ENCODE results near the gene ME2. TPM values are rescaled to one million over a fixed set of nuclear protein-coding genes. Genes with fewer than 3 reads are reported as not detected.

Gene ME2
- total RNA-seq, 2 experiments from 2014 or later = 15.6 to 16.1 TPM

DNA sequence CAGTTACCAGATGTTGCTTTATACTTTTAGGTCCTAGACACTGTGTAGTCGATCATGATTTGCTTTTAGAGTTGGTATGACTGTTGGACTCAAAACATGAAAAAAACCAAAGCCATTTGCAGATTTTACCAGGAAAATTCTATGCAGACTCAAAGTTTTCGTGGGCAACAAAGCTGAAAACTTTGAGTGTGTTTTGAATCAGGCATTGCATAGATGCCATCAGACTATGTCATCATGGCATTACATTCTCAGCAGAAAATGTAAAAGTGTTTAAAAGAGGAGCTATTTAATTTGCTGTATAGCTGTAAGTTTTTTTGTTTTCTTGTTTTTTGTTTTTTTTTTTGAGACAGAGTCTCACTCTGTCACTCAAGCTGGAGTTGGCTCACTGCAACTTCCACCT is 45.5 kb downstream of the ME2 start:
- TF ChIP-seq, protein P1, sequence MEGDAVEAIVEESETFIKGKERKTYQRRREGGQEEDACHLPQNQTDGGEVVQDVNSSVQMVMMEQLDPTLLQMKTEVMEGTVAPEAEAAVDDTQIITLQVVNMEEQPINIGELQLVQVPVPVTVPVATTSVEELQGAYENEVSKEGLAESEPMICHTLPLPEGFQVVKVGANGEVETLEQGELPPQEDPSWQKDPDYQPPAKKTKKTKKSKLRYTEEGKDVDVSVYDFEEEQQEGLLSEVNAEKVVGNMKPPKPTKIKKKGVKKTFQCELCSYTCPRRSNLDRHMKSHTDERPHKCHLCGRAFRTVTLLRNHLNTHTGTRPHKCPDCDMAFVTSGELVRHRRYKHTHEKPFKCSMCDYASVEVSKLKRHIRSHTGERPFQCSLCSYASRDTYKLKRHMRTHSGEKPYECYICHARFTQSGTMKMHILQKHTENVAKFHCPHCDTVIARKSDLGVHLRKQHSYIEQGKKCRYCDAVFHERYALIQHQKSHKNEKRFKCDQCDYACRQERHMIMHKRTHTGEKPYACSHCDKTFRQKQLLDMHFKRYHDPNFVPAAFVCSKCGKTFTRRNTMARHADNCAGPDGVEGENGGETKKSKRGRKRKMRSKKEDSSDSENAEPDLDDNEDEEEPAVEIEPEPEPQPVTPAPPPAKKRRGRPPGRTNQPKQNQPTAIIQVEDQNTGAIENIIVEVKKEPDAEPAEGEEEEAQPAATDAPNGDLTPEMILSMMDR (IDR thresholded peaks at IDR 0.05) = no peak
- Mint-ChIP-seq H3K27me3 (no peaks in the 10 kb centered on the region), H3K36me3 (ENCODE audit: low read depth) (peaks cover 93% of the 10 kb centered on the region), H3K9me3 (peaks cover 4% of the 10 kb centered on the region), H3K27ac (no peak overlapping the region), H3K4me3 (no peak overlapping the region), H3K4me1 (ENCODE audit: low read depth) (peaks cover 4% of the 10 kb centered on the region)
- no peak for ATAC-seq (ENCODE audit: poor library complexity)
- Histone ChIP-seq H3K4me1 (ENCODE audit: insufficient read depth, low read length) (no peaks in the 10 kb centered on the region), H3K4me3 (ENCODE audit: low read length) (no peak overlapping the region), H3K27me3 (ENCODE audit: control insufficient read depth in 1 of 2, insufficient read depth in 2 of 2, low read length in 2 of 2) (no peaks in the 10 kb centered on the region), H3K9me3 (ENCODE audit: control insufficient read depth in 1 of 2, insufficient read depth in 1 of 2, low read length in 2 of 2) (no peaks in the 10 kb centered on the region), H3K36me3 (ENCODE audit: insufficient read depth, low read length) (peaks cover 69% of the 10 kb centered on the region), H3K27ac (ENCODE audit: low read depth in 1 of 2, low read length in 2 of 2) (no peak overlapping the region)
- no peak for DNase-seq
- intact Hi-C loops (cut with DNase I, micrococcal nuclease) = loop anchor here in 1 of 2 experiments (5.0 kb wide), 1 partner anchor 128 kb away; no protein-coding TSS in a partner anchor
- CTCF ChIA-PET = interaction anchor here (0.6 kb wide), 1 partner anchor 26 kb away, joined by 3 read pairs; no protein-coding TSS in a partner anchor
- POLR2A ChIA-PET = no interaction called here

- Histone ChIP-seq H3K36me3 (ENCODE audit: insufficient read depth, low read length) (peaks cover 59% of the 10 kb centered on the region), H3K4me1 (ENCODE audit: insufficient read depth, low read length) (no peaks in the 10 kb centered on the region), H3K4me3 (ENCODE audit: low read length) (no peak overlapping the region), H3K27ac (ENCODE audit: low read depth in 1 of 2, low read length in 2 of 2) (no peak overlapping the region), H3K9me3 (ENCODE audit: control insufficient read depth in 1 of 2, insufficient read depth in 1 of 2, low read length in 2 of 2) (no peaks in the 10 kb centered on the region), H3K27me3 (ENCODE audit: control insufficient read depth in 1 of 2, insufficient read depth in 2 of 2, low read length in 2 of 2) (no peaks in the 10 kb centered on the region)
- ATAC-seq (ENCODE audit: poor library complexity) (no peak), DNase-seq (no peak)
- Mint-ChIP-seq H3K4me3 (no peak overlapping the region), H3K36me3 (ENCODE audit: low read depth) (peaks cover 84% of the 10 kb centered on the region), H3K9me3 (peaks cover 4% of the 10 kb centered on the region), H3K27me3 (no peaks in the 10 kb centered on the region), H3K27ac (no peak overlapping the region), H3K4me1 (ENCODE audit: low read depth) (no peaks in the 10 kb centered on the region)
- ChIA-PET CTCF (no interaction called here), POLR2A (no interaction called here)
- TF ChIP-seq, protein P1 (IDR thresholded peaks at IDR 0.05) = no peak
- intact Hi-C loops (cut with DNase I, micrococcal nuclease) = no loop called here
These were observed 47.6 kb downstream of the ME2 start for GRCh38 chr18:50926521-50926920.

GRCh38 chr18:50928551-50928950 is 49.6 kb downstream of the ME2 start:
- no peaks in the 10 kb centered on the region for H3K27me3 Mint-ChIP-seq
- no peak for DNase-seq
- no peaks in the 10 kb centered on the region for H3K9me3 ChIP-seq (ENCODE audit: control insufficient read depth in 1 of 2, insufficient read depth in 1 of 2, low read length in 2 of 2)
- TF ChIP-seq, protein P1 (IDR thresholded peaks at IDR 0.05) = no peak
- ATAC-seq (ENCODE audit: poor library complexity) = no peak
- no peak overlapping the region for H3K4me3 ChIP-seq (ENCODE audit: low read length)
- H3K27ac ChIP-seq (ENCODE audit: low read depth in 1 of 2, low read length in 2 of 2) = no peak overlapping the region
- peaks cover 50% of the 10 kb centered on the region for H3K36me3 ChIP-seq (ENCODE audit: insufficient read depth, low read length)
- H3K27me3 ChIP-seq (ENCODE audit: control insufficient read depth in 1 of 2, insufficient read depth in 2 of 2, low read length in 2 of 2) = no peaks in the 10 kb centered on the region
- intact Hi-C loops (cut with DNase I, micrococcal nuclease) = no loop called here
- H3K4me3 Mint-ChIP-seq = no peak overlapping the region
- no peak overlapping the region for H3K27ac Mint-ChIP-seq
- H3K4me1 Mint-ChIP-seq (ENCODE audit: low read depth) = no peaks in the 10 kb centered on the region
- POLR2A ChIA-PET = no interaction called here
- CTCF ChIA-PET = no interaction called here
- H3K36me3 Mint-ChIP-seq (ENCODE audit: low read depth) = peaks cover 71% of the 10 kb centered on the region
- H3K4me1 ChIP-seq (ENCODE audit: insufficient read depth, low read length) = no peaks in the 10 kb centered on the region
- peaks cover 4% of the 10 kb centered on the region for H3K9me3 Mint-ChIP-seq

Measured in CD4-positive, alpha-beta T cell (primary cell).